HepG2 (cell line): ENCODE results near the gene PREX1.

Experiments used
- FOXM1 ChIP-seq: sonication (generic); formaldehyde crosslinking; IDR thresholded peaks from 2 replicates; pipeline ENCODE4 v1.5.0; 2020; ENCODE audit warnings: missing genetic modification reagents
- GABPA ChIP-seq, 2 experiments: IDR thresholded peaks; 2 replicates each; pipeline ENCODE4 v1.6.1; 2011 to 2016; ENCODE audit warnings: low read depth in 2 of 2, low read length in 1 of 2, missing biosample characterization in 1 of 2, missing genetic modification characterization in 1 of 2
- KAT7 ChIP-seq: IDR thresholded peaks from 2 replicates; pipeline ENCODE4 v1.6.1; 2018; ENCODE audit warnings: borderline replicate concordance, missing compliant biosample characterization
- NFKBIZ ChIP-seq: IDR thresholded peaks from 2 replicates; pipeline ENCODE4 v1.6.1; 2018; ENCODE audit warnings: missing genetic modification reagents, missing compliant biosample characterization
- POLR2AphosphoS5 ChIP-seq: IDR thresholded peaks from 2 replicates; pipeline ENCODE4 v1.6.1; 2012; ENCODE audit warnings: low read depth, low read length
- SRSF1 ChIP-seq: fragments of 200-400 bp; formaldehyde crosslinking; optimal IDR thresholded peaks from 2 replicates; pipeline ENCODE3; 2017; ENCODE audit warnings: mild to moderate bottlenecking, low read depth, low read length, moderate library complexity
- SRY ChIP-seq: sonication (generic); formaldehyde crosslinking; IDR thresholded peaks from 2 replicates; pipeline ENCODE4 v1.8.0; 2022; ENCODE audit warnings: mild to moderate bottlenecking, missing genetic modification reagents
- ZNF337 ChIP-seq: sonication (generic); formaldehyde crosslinking; IDR thresholded peaks from 2 replicates; pipeline ENCODE4 v1.5.1; 2020; ENCODE audit warnings: missing genetic modification reagents, low read depth, mild to moderate bottlenecking, borderline replicate concordance
- ZNF724P ChIP-seq: sonication (generic); formaldehyde crosslinking; IDR thresholded peaks from 2 replicates; pipeline ENCODE4 v1.8.0; 2022; ENCODE audit warnings: missing genetic modification reagents, borderline replicate concordance
- ZSCAN29 ChIP-seq: sonication (generic); formaldehyde crosslinking; conservative IDR thresholded peaks from 2 replicates; pipeline ENCODE4 v1.4.0; 2020; ENCODE audit warnings: mild to moderate bottlenecking, missing genetic modification reagents
- TF ChIP-seq, protein P1 (sequence below): sonication (generic); formaldehyde crosslinking; IDR thresholded peaks from 2 replicates; pipeline ENCODE4 v1.5.0; 2020; ENCODE audit warnings: mild to moderate bottlenecking, missing genetic modification reagents, moderate library complexity
- TF ChIP-seq, protein P2 (sequence below): IDR thresholded peaks from 2 replicates; pipeline ENCODE4 v1.6.1; 2016

DNA sequence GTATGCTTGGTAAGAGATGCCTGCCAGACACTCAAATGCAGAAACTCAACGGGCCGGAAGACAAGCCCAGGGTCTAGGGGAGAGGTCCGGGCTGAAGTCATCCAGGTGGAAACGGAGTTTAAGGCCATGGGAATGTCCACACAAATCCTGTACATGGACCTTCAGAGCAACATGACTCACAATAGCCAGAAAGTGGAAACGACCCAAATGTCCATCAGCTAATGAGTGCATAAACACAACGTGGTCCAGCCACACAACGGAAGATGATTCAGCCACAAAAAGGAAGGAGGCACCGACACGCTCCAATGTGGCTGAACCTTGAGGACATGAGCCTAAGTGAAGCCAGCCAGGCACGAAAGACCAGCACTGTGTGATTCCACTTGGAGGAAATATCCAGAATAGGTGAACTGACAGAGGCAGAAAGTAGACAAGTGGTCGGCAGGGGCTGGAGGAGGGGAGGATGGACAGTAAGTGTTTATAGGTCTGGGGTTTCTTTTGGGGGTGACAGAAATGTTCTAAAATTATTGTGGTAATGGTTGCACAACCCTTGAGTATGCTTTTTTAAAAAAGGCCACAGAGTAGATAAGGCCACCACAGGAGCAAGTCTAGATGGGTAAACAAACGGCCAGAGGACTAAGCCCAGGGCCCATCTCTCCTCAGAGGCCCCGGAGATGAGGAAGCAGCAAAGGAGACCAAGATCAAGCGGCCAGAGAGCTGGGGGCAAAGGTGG, 105.6 kb downstream of the PREX1 start:
- TF ChIP-seq NFKBIZ (CRISPR knock-in tag) (no peak), SRY (no peak), POLR2AphosphoS5 (no peak), KAT7 (CRISPR knock-in tag) (no peak), GABPA (IDR thresholded peaks at IDR 0.05; ENCODE audit: low read depth, low read length) (no peak), GABPA (CRISPR knock-in tag; IDR thresholded peaks at IDR 0.05; ENCODE audit: low read depth) (no peak), ZNF724P (no peak), FOXM1 (CRISPR knock-in tag) (no peak), SRSF1 (no peak), ZNF337 (no peak; the same call in 1 of the 2 replicates), ZSCAN29 (no peak)
- TF ChIP-seq, protein P1, sequence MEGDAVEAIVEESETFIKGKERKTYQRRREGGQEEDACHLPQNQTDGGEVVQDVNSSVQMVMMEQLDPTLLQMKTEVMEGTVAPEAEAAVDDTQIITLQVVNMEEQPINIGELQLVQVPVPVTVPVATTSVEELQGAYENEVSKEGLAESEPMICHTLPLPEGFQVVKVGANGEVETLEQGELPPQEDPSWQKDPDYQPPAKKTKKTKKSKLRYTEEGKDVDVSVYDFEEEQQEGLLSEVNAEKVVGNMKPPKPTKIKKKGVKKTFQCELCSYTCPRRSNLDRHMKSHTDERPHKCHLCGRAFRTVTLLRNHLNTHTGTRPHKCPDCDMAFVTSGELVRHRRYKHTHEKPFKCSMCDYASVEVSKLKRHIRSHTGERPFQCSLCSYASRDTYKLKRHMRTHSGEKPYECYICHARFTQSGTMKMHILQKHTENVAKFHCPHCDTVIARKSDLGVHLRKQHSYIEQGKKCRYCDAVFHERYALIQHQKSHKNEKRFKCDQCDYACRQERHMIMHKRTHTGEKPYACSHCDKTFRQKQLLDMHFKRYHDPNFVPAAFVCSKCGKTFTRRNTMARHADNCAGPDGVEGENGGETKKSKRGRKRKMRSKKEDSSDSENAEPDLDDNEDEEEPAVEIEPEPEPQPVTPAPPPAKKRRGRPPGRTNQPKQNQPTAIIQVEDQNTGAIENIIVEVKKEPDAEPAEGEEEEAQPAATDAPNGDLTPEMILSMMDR (CRISPR knock-in tag): no peak
- TF ChIP-seq, protein P2, sequence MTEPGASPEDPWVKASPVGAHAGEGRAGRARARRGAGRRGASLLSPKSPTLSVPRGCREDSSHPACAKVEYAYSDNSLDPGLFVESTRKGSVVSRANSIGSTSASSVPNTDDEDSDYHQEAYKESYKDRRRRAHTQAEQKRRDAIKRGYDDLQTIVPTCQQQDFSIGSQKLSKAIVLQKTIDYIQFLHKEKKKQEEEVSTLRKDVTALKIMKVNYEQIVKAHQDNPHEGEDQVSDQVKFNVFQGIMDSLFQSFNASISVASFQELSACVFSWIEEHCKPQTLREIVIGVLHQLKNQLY (CRISPR knock-in tag): no peak
